Kidney (tissue), 14 donors: ENCODE data around the gene NFYC. TPM values are rescaled to one million over a fixed set of nuclear protein-coding genes. Genes with fewer than 3 reads are reported as not detected.

Source experiments
- DNase-seq, 5 donors: peaks; one replicate each; pipeline ENCODE4 v3.0.0-alpha.2; 2013 to 2020
- FAIRE-seq: peaks from 2 replicates; lab custom pipeline; 2012; peaks lifted over from hg19 to GRCh38; lab: Jason Lieb, UNC
- H3K27ac ChIP-seq, 2 donors: one replicate each; pipeline ENCODE4 v1.7.0; 2013; ENCODE audit warnings: low read depth in 2 of 2, low read length in 2 of 2, inconsistent platforms in 1 of 2
- H3K27me3 ChIP-seq: one replicate; pipeline ENCODE4 v1.7.1; 2013; ENCODE audit warnings: low read length, inconsistent platforms; ENCODE audit not compliant: control insufficient read depth, insufficient read depth
- H3K36me3 ChIP-seq, 3 donors: one replicate each; pipeline versions ENCODE4 v1.7.0 to v1.7.1; 2013; ENCODE audit warnings: low read length in 3 of 3, control low read depth in 1 of 3, inconsistent platforms in 1 of 3; ENCODE audit not compliant: insufficient read depth in 3 of 3, control insufficient read depth in 2 of 3
- H3K4me1 ChIP-seq, 3 donors: one replicate each; pipeline versions ENCODE4 v1.7.0 to v1.7.1; 2013; ENCODE audit warnings: low read length in 3 of 3, inconsistent platforms in 1 of 3, low read depth in 1 of 3; ENCODE audit not compliant: control insufficient read depth in 2 of 3, insufficient read depth in 2 of 3
- H3K4me3 ChIP-seq, 3 donors: one replicate each; pipeline versions ENCODE4 v1.7.0 to v1.8.1; 2013; ENCODE audit warnings: low read length in 3 of 3, control low read depth in 1 of 3, inconsistent platforms in 1 of 3
- H3K9ac ChIP-seq, 3 donors: one replicate each; pipeline versions ENCODE4 v1.7.0 to v1.7.1; 2013; ENCODE audit warnings: low read length in 3 of 3, control low read depth in 1 of 3, inconsistent platforms in 1 of 3
- H3K9me3 ChIP-seq, 3 donors: one replicate each; pipeline versions ENCODE4 v1.7.0 to v1.7.1; 2013; ENCODE audit warnings: low read length in 3 of 3, control low read depth in 1 of 3, inconsistent platforms in 1 of 3; ENCODE audit not compliant: control insufficient read depth in 2 of 3, insufficient read depth in 1 of 3
- intact Hi-C: fragments of 100-400 bp; cut with DNase I; formaldehyde crosslinking; loops from one replicate; pipeline ENCODE4 v1.11.1; 2022
- polyA plus RNA-seq: library from polyadenylated mRNA; stranded (reverse); fragments of 350-450 nt; fragmentation: Illumina TruSeq; extraction: RNeasy Lipid Tissue Mini Kit (QIAGEN cat#74804); gene quantifications from one replicate; pipeline ENCODE4 v1.2.3, GENCODE V29; 2014; ENCODE audit warnings: low read depth, low replicate concordance; ENCODE audit not compliant: insufficient read depth
- total RNA-seq: library from RNA; stranded (reverse); fragmentation: NEBNext Ultra II Directional; extraction: Animal tissue kit (Norgen Biotek cat#: 25700); gene quantifications from one replicate; pipeline ENCODE4 v1.2.1, GENCODE V29; 2021
- TF ChIP-seq, protein P1 (sequence below): IDR thresholded peaks from 3 replicates; pipeline ENCODE4 v1.5.1; 2012; ENCODE audit warnings: mild to moderate bottlenecking, moderate library complexity, borderline replicate concordance; ENCODE audit not compliant: insufficient read depth; ENCODE audit errors: extremely low read depth
- donor health status: control.
- donor health status: control.
- donor health status: control.
- donor health status: control.
- donor health status: control.
- donor health status: DM: yes; HTN: yes; CAD: no.
- donor health status: Normal renal cell carcinoma (clear cell type).

The NFYC gene
- total and polyA plus RNA-seq, 2 donors from 2014 or later: 52.1 to 69.3 TPM

DNA sequence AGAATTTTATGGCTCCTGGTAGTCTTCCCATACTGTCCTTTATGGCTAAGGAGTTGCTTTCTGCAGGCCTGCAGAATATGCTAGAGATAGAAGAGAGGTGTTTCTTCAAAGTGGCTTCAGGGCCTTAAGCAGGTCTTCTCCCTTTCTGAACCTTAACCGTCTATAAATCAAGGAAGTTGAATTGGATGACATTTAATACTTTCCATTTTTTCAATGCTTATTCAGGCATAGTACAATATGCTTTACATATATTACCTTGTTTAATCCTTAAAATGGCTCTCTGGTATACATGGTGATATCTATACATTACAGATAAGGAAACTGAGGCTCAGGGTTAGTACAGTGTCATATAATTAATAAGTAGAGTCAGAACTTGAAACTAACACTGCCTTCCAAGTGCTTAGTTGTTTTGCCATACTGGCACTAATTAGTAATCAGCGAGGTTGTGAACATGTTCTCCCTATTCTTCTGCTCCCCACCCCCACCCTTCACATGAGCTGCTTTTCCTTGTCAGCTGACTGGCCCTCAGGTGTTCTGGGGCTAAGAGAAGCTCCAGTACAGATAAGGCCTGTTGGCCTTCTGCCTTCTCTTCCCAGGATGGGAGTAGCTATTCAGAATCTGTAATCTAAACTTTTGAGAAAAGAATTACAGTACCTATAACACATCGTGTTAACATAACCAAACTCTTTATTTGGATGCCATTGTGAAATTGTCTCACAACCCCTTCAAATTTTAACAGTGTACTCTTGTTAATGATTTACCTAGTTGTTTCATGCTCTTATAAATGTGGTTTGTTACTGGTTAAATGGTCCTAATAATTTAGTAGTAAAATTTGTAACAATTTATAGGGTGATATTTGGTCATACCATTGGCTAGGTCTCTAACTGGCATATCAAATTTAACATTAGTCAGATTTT, 13.6 kb downstream of the NFYC start:
- Histone ChIP-seq H3K27ac (peak overlapping the region; percentile 20 to 56), H3K4me3 (no peak overlapping the region), H3K9me3 (no peaks in the 10 kb centered on the region), H3K27me3 (no peaks in the 10 kb centered on the region), H3K4me1 (peaks cover 7 to 22% (median 16%) of the 10 kb centered on the region in 3 donors), H3K36me3 (no peaks in the 10 kb centered on the region), H3K9ac (no peak overlapping the region)
- peak in 1 of 5 donors; percentile 32 for DNase-seq
- no peak for FAIRE-seq
- TF ChIP-seq, protein P1, sequence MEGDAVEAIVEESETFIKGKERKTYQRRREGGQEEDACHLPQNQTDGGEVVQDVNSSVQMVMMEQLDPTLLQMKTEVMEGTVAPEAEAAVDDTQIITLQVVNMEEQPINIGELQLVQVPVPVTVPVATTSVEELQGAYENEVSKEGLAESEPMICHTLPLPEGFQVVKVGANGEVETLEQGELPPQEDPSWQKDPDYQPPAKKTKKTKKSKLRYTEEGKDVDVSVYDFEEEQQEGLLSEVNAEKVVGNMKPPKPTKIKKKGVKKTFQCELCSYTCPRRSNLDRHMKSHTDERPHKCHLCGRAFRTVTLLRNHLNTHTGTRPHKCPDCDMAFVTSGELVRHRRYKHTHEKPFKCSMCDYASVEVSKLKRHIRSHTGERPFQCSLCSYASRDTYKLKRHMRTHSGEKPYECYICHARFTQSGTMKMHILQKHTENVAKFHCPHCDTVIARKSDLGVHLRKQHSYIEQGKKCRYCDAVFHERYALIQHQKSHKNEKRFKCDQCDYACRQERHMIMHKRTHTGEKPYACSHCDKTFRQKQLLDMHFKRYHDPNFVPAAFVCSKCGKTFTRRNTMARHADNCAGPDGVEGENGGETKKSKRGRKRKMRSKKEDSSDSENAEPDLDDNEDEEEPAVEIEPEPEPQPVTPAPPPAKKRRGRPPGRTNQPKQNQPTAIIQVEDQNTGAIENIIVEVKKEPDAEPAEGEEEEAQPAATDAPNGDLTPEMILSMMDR: no peak
- intact Hi-C loops: no loop called here

DNA sequence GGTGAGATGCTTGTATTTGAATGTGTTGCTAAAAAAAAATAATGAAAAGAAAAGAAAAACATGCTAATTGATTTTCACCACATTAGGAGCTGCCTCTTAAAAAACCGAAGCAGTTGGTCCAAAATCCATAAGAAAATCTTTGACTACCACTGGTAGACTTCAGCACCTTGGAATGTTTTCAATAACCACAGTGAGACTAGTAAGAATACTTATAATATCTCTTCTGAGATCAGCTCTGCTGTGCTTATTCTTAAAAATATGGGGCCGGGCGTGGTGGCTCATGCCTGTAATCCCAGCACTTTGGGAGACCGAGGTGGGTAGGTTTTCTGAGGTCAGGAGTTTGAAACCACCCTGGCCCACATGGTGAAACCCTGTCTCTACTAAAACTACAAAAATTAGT, 15.1 kb downstream of the NFYC start:
- peaks cover 7 to 23% (median 19%) of the 10 kb centered on the region in 3 donors for H3K4me1 ChIP-seq

DNA sequence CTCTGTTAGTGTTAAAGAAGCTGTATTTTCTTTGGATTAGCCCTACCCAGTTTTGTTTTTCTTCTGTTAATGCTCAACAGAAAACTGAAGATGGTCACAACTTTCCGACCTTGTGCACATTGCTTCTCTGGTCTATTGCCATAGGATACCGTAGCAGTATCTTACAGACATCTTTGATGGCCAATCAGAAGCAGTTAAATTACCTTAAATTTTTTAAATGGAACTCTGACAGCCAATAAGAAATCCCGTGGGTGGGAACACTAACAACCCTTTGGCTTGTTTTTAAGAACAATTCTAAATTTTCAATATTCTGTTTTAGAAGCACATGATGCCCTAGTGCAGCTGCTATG, 17.2 kb downstream of the NFYC start:
- TF ChIP-seq, protein P1: no peak
- H3K36me3 ChIP-seq: no peaks in the 10 kb centered on the region
- H3K4me3 ChIP-seq: peak overlapping the region; percentile 81 to 96 (median 89)
- FAIRE-seq: no peak
- peak in 1 of 5 donors; percentile 91 for DNase-seq
- H3K9me3 ChIP-seq: no peaks in the 10 kb centered on the region
- no peaks in the 10 kb centered on the region for H3K27me3 ChIP-seq
- peak overlapping the region; percentile 73 to 82 for H3K27ac ChIP-seq
- intact Hi-C loops: no loop called here
- H3K4me1 ChIP-seq: peaks cover 7 to 33% (median 24%) of the 10 kb centered on the region in 3 donors
- H3K9ac ChIP-seq: peak overlapping the region in 2 of 3 donors; percentile 88 to 97

More for the DNA sequence above, 15.1 kb downstream of the NFYC start:
- DNase-seq (no peak), FAIRE-seq (no peak)
- H3K36me3 ChIP-seq: no peaks in the 10 kb centered on the region
- TF ChIP-seq, protein P1: no peak
- no peak overlapping the region for H3K9ac ChIP-seq
- H3K27ac ChIP-seq: no peak overlapping the region
- no peaks in the 10 kb centered on the region for H3K9me3 ChIP-seq
- intact Hi-C loops: no loop called here
- no peaks in the 10 kb centered on the region for H3K27me3 ChIP-seq
- no peak overlapping the region for H3K4me3 ChIP-seq
